NCI-H1105 (cell line): ENCODE data around the gene SNX13.
"Not testable (repeated sequence)": the region's sequence is repeated elsewhere in the genome, so short reads cannot be mapped to it uniquely, and the experiment has no call there.

Source experiments
- DNase-seq: peaks from one replicate; lab custom pipeline; 2025; lab: John Stamatoyannopoulos, UW

The SNX13 gene

DNA sequence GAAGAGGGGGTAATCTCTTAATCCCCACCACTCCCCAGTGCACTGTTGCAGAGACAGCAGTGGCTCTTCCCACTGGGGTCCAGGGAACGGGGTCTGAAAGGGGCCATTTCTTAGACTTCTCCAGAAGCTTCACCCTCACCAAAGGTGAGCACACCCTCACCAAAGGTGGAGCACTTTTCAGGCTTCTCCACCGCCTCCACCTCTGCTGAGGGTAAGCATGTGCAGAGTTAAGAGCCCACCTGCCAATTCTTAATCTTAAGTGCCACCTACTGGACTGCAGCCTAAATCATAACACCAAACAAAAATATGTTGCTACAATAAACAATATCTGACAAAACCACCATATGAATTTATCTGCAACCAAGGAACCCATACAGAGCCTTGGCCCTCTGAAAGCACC, 27.0 kb downstream of the SNX13 start:
- no peak for DNase-seq

DNA sequence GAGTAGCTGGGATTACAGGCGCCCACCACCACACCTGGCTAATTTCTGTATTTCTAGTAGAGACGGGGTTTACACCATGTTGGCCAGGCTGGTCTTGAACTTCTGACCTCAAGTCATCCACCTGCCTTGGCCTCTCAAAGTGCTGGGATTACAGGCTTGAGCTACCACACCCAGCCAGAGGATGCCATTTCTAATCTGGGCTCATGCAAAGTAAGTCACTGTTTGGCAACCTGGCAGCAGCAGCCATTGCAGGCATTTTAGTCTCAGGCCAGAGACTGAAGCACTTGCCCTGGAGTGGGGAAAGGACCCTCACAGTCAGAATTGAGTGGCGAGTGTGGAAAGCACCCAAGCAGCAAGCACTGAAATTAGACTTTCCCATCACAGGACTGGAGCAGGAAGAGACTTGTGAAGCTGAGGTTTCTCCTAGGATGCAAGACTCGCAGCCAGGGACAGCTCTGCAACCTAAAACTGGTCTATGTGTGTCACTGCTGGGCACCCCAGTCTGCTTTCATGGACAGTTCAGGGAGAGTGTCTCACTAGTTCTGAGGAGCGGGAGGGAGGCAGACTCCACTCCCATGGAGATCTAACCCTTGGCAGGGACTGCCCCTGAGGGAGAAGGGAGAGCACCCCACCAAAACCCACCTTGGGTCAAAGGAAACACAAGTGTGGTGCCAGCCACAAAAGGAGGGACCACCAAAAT, 27.6 kb downstream of the SNX13 start:
- no peak for DNase-seq

DNA sequence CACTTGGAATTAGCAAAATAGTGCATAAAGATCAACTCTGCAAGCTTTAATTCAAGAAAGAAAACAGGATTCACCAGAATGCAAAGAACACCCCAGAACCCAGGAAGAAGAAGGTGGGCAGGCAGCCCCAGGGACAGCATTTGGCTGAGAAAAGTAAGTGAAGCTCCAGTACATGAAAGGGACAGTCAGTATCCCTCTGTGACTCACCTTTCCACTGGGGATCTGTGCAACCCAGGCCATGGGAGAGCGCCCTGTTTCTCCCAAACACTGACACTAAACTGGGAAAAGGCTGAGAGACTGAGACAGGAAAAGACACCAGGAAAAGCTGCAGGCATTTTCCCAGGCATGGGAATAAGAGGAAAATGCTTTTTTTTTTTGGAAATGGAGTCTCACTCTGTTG, 28.2 kb downstream of the SNX13 start:
- DNase-seq = no peak

GRCh38 chr7:17910377-17910776, 29.9 kb downstream of the SNX13 start:
- no peak for DNase-seq

GRCh38 chr7:17909310-17909709, 31.0 kb downstream of the SNX13 start:
- DNase-seq = not testable (repeated sequence)

GRCh38 chr7:17907014-17907413, 33.3 kb downstream of the SNX13 start:
- DNase-seq = no peak

GRCh38 chr7:17903337-17903736, 37.0 kb downstream of the SNX13 start:
- no peak for DNase-seq

DNA sequence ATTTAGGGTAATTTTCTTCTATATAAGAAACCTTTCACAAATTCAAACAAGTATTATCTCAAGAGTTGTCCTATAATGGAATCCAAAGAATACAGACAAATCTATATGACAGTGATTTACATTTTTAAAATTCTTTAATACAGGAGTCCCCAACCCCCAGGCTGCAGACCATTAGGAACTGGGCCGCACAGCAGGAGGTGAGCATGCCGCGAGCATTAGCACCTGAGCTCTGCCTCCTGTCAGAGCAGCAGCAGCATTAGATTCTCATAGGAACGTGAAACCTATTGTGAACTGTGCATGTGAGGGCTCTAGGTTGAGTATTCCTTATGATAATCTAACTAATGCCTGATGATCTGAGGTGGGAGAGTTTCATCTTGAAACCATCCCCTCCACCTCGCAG, 37.7 kb downstream of the SNX13 start:
- DNase-seq = no peak

DNA sequence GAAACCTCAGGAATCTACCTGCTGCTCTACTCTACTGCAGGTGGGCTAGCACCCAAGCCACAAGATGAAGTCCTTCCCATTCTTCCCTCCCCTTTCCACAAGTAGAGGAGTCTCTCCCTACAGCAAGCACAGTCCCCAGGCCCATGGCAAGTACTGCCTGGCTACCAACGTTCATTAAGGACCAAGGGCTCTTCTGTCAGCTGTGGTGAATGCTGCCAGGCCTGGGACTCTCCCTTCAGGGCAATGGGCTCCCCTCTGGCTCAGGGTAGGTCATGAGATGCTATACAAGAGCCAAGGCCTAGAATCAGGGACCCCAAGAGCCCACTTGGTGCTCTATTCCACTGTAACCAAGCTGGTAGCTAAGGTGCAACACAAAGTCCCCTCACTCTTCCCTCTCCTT, 39.8 kb downstream of the SNX13 start:
- DNase-seq = no peak

- DNase-seq = no peak
These were observed 42.2 kb downstream of the SNX13 start for GRCh38 chr7:17898111-17898510.

GRCh38 chr7:17887286-17887685, 53.0 kb downstream of the SNX13 start:
- no peak for DNase-seq

DNA sequence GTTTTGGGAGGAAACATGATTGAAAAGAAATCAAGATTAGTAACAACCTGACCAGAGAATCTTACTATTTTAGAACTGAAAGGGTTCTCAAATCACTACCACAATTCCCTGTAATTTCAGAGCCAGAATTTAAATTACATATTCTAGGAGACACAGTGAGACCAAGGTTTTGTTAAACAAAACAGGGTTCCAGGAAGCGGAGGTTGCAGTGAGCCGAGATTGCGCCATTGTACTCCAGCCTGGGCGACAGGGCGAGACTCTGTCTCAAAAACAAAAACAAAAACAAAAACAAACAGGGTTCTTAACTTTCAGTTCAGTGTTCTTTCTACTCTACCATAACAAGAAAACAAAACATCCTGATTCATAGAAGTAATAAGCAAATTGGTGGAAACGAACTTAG, 57.6 kb downstream of the SNX13 start:
- DNase-seq = no peak

- DNase-seq = no peak
These were observed 61.1 kb downstream of the SNX13 start for GRCh38 chr7:17879075-17879661.

DNA sequence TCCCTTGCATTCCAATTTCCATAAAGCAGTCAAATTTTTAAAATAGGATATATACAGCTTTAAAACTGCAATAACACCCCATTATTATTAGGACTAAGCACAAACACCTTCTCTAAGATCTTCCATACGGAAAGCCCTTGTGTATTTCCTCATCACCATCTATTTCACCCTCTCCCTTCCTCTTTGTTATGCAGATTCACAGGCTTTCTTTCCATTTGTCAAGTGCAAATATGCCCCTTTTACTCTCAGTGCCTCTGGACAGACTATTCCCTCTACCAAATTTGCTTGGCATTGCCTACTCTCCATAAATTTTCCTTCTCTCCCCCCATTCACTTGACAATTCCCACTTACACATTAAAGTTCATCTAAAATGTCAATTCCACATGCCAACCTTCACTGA, 61.7 kb downstream of the SNX13 start:
- DNase-seq = no peak

DNA sequence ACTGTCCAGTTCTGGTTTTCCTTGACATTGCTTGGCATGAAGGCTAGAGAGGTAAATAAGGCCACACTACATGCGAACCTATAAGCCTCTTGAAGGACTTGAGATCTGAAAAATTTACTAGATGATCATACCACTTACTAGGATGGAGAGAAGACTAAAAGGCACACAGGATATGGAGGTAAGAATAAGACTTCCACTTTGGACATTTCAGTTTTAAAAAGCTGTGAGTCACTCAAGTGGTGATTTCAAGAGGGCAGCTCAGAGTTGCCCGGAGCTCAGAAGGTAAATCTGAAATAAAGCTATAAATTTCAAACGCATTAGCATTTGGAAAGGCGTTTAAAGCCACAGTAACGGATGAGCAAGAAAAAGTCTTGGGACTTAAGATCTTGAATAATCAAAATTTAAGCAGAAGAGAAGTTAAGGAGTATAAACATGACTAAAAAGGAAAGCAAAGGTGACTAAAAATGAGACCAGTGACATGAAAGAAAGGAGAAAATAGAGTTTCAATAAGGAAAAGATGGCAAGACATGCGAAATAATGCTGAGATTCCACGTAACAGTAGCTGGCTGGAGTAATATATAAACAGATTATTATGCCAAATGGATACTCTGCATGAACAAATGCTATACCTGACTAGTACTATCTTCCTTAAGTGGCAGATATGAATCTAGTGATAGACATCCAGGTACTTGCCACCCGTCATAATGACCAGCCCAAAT, 68.3 kb downstream of the SNX13 start:
- no peak for DNase-seq

DNA sequence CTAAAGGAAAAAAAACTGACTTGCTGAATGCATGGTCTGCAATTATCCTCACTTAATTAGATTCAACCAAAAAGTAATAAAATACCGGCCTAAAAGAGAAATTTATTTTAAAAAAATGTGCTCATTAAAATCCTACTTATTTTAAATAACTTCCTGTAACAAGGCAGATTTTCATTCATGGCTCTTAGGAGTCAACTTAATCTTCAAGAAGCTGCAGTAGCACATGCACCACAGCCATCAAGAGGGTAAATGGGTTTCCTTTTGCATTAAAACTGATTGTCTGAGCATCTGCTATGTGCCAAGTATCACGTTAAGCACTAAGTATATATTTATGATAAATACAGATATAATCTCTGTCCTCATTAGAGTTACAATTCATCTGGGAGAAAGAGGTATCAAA, 69.9 kb downstream of the SNX13 start:
- no peak for DNase-seq

DNA sequence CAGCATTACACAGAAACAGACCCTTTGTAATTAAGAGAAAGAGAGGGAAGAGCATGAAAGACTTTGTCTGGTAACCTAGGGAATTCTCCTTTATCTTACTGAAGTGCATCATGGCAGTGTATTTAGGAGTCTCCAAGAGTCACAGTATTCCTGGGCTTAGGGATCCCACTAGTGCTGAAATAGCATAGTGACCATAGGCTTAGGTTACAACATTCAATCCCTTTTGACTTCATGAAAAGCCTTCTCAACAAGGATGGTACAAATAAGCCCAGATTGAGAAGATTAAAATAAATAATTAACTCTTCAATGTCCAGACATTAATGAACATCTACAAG, 76.5 kb downstream of the SNX13 start:
- no peak for DNase-seq

DNA sequence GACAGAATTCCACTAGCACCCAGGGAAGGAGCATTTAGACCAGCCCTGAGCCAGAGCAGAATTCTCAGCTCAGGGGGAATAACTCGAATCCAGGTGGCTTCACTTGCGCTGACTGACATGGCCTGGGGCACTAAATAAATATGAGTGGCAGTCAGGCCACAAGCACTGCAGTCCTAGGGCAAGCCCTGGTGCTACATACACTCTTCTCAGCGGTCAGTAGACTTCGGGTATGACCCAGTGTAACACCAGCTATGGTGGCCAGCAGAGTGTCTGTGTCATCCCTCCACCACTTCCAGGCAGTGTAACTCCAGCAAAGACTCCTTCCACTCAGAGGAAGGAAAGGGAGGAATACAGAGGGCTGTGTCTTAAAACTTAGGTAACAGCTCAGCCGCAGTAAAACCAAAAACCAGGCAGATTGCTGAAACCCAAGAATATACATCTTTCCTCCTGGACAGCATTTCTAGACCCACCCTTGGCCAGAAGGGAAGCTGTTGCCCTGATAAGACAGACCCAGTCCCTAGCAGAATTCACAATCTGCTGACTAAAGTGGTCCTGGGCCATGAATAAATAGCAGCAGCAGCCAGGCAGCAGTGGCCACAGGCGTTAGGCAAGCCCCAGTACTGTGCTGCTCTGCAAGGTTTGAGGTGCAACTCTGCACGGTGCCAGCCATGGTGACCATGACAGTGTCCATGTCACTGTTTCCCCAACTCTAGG, 77.0 kb downstream of the SNX13 start:
- DNase-seq = no peak

GRCh38 chr7:17856251-17856650, 84.0 kb downstream of the SNX13 start:
- no peak for DNase-seq

DNA sequence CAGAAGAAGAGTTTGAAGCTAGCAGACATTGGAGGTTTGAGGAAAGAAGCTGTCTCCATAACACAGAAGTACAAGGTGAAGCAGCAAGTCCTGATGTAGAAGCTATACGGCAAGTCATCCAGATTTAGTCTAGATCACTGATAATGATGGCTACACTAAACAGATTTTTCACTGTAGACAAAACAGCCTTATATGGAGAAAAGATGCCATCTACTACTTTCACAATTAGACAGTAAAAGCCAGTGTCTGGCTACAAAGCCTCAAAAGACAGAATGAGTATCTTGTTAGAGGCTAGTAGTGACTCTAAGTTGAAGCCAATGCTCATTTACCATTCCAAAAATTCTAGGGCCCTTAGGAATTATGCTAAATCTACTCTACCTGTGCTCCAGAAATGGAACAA, 85.1 kb downstream of the SNX13 start:
- no peak for DNase-seq

DNA sequence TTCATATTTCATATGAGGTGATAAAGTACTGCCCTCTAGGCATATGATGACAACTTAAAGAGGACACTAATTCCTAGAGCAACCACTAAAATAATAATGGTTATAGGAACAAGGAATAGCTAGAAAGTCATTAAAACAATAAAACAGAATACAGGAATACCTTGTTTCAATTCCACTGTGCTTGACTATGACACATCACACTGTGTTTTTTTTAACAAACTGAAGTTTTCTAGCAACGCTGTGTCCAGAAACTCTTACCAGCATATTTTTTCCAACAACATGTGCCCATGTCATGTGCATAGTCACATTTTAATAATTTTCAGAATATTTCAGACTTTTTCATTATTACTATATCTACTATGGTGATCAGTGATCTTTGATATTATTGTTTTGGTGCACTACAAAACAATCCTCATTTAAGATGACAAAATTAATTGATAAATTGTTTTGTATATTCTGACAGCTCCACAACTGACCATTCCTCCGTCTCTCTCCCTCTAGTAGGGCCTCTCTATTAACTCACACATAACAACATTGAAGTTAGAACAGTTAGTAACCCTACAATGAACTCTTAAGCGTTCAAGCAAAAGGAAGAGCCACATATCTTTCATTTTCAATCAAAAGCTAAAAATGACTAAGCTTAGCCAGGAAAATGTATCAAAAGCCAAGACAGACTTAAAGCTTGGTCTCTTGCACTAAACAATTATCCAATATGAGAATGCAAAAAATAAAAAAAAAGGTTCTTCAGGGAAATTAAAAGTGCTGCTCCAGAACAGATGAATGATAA, 85.8 kb downstream of the SNX13 start:
- DNase-seq = no peak

- no peak for DNase-seq
These were observed 87.9 kb downstream of the SNX13 start for GRCh38 chr7:17852361-17852760.
